Keratinocyte (primary cell): ENCODE measurements around the gene ADGRA3.

Source experiments
- EZH2 ChIP-seq: IDR thresholded peaks from one replicate; pipeline ENCODE4 v1.6.1; 2012; ENCODE audit warnings: inconsistent platforms, mild to moderate bottlenecking, low read length, moderate library complexity
- TF ChIP-seq, protein P1 (sequence below), 3 experiments: IDR thresholded peaks in 1 of 3; conservative IDR thresholded peaks in 1 of 3; optimal IDR thresholded peaks in 1 of 3; 2 replicates in 2 of 3; 3 replicates in 1 of 3; pipeline versions ENCODE3 to v1.5.1; 2011; ENCODE audit warnings: low read length in 3 of 3, mild to moderate bottlenecking in 3 of 3, moderate library complexity in 2 of 3, control low read depth in 1 of 3, inconsistent platforms in 1 of 3; ENCODE audit not compliant: insufficient read depth in 2 of 3; ENCODE audit errors: extremely low read depth in 1 of 3

- TF ChIP-seq, protein P1, sequence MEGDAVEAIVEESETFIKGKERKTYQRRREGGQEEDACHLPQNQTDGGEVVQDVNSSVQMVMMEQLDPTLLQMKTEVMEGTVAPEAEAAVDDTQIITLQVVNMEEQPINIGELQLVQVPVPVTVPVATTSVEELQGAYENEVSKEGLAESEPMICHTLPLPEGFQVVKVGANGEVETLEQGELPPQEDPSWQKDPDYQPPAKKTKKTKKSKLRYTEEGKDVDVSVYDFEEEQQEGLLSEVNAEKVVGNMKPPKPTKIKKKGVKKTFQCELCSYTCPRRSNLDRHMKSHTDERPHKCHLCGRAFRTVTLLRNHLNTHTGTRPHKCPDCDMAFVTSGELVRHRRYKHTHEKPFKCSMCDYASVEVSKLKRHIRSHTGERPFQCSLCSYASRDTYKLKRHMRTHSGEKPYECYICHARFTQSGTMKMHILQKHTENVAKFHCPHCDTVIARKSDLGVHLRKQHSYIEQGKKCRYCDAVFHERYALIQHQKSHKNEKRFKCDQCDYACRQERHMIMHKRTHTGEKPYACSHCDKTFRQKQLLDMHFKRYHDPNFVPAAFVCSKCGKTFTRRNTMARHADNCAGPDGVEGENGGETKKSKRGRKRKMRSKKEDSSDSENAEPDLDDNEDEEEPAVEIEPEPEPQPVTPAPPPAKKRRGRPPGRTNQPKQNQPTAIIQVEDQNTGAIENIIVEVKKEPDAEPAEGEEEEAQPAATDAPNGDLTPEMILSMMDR (optimal IDR thresholded peaks at IDR 0.05 in 1 of 3, IDR thresholded peaks at IDR 0.05 in 1 of 3, conservative IDR thresholded peaks at IDR 0.05 in 1 of 3; ENCODE audit: extremely low read depth in 1 of 3, insufficient read depth in 2 of 3, low read length in 3 of 3): no peak
- no peak for TF ChIP-seq EZH2
Measured at GRCh38 chr4:22420291-22420690, 95.6 kb downstream of the ADGRA3 start.
